Measurements from ENCODE around the gene TDP2. TPM values are rescaled to one million over a fixed set of nuclear protein-coding genes. Genes with fewer than 3 reads are reported as not detected.

Gene TDP2
- total RNA-seq, 1 experiment from 2014 or later: 33.6 TPM

- intact Hi-C loops (cut with micrococcal nuclease; ENCODE audit: unreplicated experiment) (no loop called here), in situ Hi-C loops (cut with HindIII; ENCODE audit: low pct_unique_long_range_greater_than_20kb, low sequenced_read_pairs) (no loop called here)
- no TSS peak for BruUV-seq (replicated peaks)
Measured at GRCh38 chr6:24692003-24692402, 25.3 kb upstream of the TDP2 start.

GRCh38 chr6:24691550-24691949 is 24.9 kb upstream of the TDP2 start:
- H3K27ac ChIP-seq (ENCODE audit: low read length): no peak overlapping the region
- no peaks in the 10 kb centered on the region for H3K36me3 ChIP-seq (ENCODE audit: control insufficient read depth, insufficient read depth, low read length)
- no peaks in the 10 kb centered on the region for H3K9me3 ChIP-seq (ENCODE audit: control insufficient read depth, insufficient read depth, low read depth, low read length)
- intact Hi-C loops (cut with micrococcal nuclease; ENCODE audit: unreplicated experiment) (no loop called here), in situ Hi-C loops (cut with HindIII; ENCODE audit: low pct_unique_long_range_greater_than_20kb, low sequenced_read_pairs) (no loop called here)
- BruUV-seq (replicated peaks): no TSS peak
- peaks cover 3% of the 10 kb centered on the region; the same call in 1 of the 2 replicates for H3K4me1 ChIP-seq (ENCODE audit: control insufficient read depth, insufficient read depth, low read length)
- no peak overlapping the region for H3K4me3 ChIP-seq (ENCODE audit: low read depth in 2 of 2, low read length in 2 of 2)
- ChIA-PET CTCF (no interaction called here), POLR2A (no interaction called here)
- ATAC-seq (no peak), DNase-seq (ENCODE audit: low read depth, low spot score) (no peak)
- H3K27me3 ChIP-seq (ENCODE audit: control insufficient read depth, insufficient read depth, low read length): no peaks in the 10 kb centered on the region
- TF ChIP-seq, protein P1, sequence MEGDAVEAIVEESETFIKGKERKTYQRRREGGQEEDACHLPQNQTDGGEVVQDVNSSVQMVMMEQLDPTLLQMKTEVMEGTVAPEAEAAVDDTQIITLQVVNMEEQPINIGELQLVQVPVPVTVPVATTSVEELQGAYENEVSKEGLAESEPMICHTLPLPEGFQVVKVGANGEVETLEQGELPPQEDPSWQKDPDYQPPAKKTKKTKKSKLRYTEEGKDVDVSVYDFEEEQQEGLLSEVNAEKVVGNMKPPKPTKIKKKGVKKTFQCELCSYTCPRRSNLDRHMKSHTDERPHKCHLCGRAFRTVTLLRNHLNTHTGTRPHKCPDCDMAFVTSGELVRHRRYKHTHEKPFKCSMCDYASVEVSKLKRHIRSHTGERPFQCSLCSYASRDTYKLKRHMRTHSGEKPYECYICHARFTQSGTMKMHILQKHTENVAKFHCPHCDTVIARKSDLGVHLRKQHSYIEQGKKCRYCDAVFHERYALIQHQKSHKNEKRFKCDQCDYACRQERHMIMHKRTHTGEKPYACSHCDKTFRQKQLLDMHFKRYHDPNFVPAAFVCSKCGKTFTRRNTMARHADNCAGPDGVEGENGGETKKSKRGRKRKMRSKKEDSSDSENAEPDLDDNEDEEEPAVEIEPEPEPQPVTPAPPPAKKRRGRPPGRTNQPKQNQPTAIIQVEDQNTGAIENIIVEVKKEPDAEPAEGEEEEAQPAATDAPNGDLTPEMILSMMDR (IDR thresholded peaks at IDR 0.05): no peak
- TF ChIP-seq REST (IDR thresholded peaks at IDR 0.05; ENCODE audit: insufficient read depth in 1 of 2, low read depth in 2 of 2, low read length in 1 of 2): no peak
- no peak for TF ChIP-seq POLR2AphosphoS5 (IDR thresholded peaks at IDR 0.05; ENCODE audit: low read depth, low read length)
- TF ChIP-seq SIN3A (IDR thresholded peaks at IDR 0.05; ENCODE audit: borderline replicate concordance, insufficient read depth, low read depth, low read length): no peak

More at GRCh38 chr6:24692003-24692402, 25.3 kb upstream of the TDP2 start:
- Histone ChIP-seq H3K4me3 (ENCODE audit: low read depth in 2 of 2, low read length in 2 of 2) (no peak overlapping the region), H3K36me3 (ENCODE audit: control insufficient read depth, insufficient read depth, low read length) (no peaks in the 10 kb centered on the region), H3K27me3 (ENCODE audit: control insufficient read depth, insufficient read depth, low read length) (no peaks in the 10 kb centered on the region), H3K9me3 (ENCODE audit: control insufficient read depth, insufficient read depth, low read depth, low read length) (no peaks in the 10 kb centered on the region), H3K27ac (ENCODE audit: low read length) (no peak overlapping the region), H3K4me1 (ENCODE audit: control insufficient read depth, insufficient read depth, low read length) (peaks cover 3% of the 10 kb centered on the region; the same call in 1 of the 2 replicates)
- no peak for TF ChIP-seq REST (IDR thresholded peaks at IDR 0.05; ENCODE audit: insufficient read depth in 1 of 2, low read depth in 2 of 2, low read length in 1 of 2)
- TF ChIP-seq POLR2AphosphoS5 (IDR thresholded peaks at IDR 0.05; ENCODE audit: low read depth, low read length): no peak
- no peak for TF ChIP-seq TCF7L2 (IDR thresholded peaks at IDR 0.05; ENCODE audit: low read depth, low read length)
- no peak for TF ChIP-seq SIN3A (IDR thresholded peaks at IDR 0.05; ENCODE audit: borderline replicate concordance, insufficient read depth, low read depth, low read length)
- TF ChIP-seq, protein P1 (IDR thresholded peaks at IDR 0.05): no peak
- ChIA-PET POLR2A (no interaction called here), CTCF (no interaction called here)
- DNase-seq (ENCODE audit: low read depth, low spot score): no peak
- ATAC-seq: no peak
